ENCODE results near the gene FGR.
"Not testable (repeated sequence)": the region's sequence is repeated elsewhere in the genome, so short reads cannot be mapped to it uniquely, and the experiment has no call there.

FGR gene

GRCh38 chr1:27634177-27634984 lies 604 bp downstream of the FGR start:
- DNase-seq = peak; percentile 73

DNA sequence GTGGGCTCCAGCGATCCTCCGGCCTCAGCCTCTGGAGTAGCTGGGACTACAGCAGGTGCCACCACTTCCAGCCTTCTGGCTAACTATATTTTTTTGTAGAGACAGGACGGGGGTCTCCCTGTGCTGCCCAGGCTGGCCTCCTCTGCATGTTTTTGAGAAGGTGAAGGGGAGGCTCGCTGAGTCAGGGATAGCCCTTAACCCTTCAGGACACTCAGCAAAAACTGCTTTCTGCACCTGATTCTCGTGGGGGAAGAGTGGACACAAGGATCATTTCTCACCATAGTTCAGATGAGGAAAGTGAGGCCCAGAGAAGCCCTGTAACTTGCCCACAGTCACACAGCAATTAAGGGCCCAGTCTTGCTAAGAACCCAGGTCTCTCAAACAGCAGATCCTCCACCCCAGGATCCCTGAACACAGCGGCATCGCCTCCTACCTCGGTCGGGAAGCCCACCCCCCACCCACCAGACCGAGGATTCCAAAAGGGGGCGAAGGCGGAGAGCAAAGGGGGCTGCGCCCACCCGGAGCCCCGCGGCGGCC lies 1.3 kb downstream of the FGR start:
- no peak for DNase-seq

- no peak for DNase-seq
Observed at GRCh38 chr1:27633298-27633610, 1.7 kb downstream of the FGR start.

GRCh38 chr1:27632387-27633297 lies 2.3 kb downstream of the FGR start:
- peak; percentile 48 for DNase-seq

- no peak for DNase-seq
Observed at GRCh38 chr1:27630859-27631491, 4.0 kb downstream of the FGR start.

- no peak for DNase-seq
Observed at GRCh38 chr1:27628712-27629111, 6.3 kb downstream of the FGR start.

DNA sequence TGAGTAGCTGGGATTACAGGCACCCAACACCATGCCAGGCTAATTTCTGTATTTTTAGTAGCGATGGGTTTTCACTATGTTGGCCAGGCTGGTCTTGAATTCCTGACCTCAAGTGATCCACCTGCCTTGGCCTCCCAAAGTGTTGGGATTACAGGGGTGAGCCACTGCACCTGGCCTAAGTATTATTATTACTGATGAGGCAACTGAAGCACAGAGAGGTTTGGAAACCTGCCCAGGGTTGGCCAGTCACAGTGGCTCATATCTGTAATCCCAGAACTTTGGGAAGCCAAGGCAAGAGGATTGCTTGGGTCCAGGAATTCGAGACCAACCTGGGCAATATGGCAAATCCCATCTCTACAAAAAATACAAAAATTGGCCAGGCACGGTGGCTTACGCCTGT lies 7.3 kb downstream of the FGR start:
- not testable (repeated sequence) for DNase-seq

DNA sequence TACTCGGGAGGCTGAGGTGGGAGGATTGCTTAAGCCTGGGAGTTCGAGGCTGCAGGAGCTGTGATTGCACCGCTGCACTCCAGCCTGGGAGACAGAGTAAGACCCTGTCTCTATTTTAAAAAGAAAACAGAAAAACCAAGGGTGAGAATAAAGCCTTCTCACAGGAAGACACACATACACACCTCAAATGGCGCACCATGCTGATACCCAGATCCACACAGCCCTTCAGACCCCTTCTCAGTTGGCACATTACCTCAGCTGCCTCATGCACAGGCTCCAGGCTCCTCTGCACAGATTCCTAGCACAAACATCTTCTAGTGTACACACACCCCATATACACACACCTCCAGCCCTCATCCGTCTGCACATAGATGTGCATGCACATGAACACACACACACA lies 7.9 kb downstream of the FGR start:
- no peak for DNase-seq

DNA sequence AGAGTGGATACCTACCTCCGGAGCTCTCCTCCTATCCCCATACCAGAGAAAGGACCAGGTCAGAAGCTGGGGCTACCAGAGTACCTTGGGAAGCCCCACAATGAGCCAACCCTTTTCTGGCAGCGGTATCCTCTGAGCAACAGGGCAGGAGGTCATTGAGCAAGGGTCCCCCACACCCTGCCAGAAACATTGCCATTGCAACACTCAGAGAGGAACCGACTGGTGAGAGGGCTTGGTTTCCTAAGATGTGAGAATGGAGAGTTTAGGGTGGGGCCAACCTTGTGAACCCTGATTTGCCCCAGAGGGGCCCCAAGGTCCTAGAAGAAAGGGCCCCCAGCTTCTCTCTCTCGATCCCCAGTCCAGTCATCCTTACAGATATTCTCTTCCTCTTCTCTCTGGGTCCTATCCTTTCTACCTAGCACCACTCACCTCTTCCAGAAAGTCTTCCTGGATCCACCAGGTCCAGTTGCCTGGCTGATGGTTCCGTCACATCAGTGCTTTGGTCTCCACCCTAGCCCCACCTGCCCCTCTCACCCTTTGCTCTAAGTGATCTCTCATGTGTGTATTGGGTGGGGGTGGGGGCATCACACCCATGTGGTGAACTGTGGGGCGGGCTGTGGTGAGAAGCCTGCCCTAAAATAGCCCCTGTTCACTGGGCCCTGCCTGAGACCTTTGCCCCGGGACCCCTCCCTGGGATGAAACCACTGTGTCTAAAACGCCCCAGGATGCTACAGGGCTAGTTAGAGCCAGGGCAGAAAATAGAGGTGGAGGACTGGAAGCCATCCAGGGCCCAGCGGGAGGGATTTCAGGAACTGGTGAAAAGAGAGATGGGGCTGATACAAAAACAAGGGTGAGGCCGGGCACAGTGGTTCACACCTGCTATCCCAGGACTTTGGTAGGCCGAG lies 8.7 kb downstream of the FGR start:
- DNase-seq = peak; percentile 36

DNA sequence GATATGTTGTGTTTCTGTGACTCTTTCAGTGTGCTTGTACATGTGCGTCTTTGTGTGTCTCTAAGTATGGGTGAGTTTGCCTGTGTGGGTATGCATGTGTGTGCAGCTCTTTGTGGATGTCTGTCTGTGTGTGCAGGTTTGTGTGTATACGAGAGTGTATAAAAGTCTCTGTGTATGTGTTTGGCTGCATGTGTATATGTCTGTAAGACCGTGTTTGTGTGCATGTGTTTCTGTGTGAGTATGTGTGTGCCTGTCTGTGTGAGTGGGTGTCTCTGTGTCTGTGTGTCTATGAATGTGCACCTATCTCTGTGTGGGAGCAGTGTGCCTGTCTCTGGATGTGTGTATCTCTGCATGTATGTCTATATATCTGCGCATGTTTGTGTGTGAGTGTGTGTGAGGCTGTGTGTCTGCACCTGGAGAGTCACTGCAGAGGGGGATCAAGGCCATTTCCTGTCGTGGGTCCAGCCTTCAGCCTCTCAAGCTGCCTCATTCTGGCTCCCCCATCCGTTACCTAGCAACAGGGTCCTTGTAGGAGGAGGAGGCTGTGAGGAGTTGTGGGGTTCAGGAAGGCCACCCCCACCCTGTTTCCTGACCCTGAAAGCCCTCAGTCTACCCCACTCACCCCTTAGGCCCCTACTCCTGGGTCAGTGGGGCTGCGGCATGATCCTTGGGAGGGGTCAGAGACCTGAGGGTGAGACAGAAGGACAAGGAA lies 10.4 kb downstream of the FGR start:
- no peak for DNase-seq

DNA sequence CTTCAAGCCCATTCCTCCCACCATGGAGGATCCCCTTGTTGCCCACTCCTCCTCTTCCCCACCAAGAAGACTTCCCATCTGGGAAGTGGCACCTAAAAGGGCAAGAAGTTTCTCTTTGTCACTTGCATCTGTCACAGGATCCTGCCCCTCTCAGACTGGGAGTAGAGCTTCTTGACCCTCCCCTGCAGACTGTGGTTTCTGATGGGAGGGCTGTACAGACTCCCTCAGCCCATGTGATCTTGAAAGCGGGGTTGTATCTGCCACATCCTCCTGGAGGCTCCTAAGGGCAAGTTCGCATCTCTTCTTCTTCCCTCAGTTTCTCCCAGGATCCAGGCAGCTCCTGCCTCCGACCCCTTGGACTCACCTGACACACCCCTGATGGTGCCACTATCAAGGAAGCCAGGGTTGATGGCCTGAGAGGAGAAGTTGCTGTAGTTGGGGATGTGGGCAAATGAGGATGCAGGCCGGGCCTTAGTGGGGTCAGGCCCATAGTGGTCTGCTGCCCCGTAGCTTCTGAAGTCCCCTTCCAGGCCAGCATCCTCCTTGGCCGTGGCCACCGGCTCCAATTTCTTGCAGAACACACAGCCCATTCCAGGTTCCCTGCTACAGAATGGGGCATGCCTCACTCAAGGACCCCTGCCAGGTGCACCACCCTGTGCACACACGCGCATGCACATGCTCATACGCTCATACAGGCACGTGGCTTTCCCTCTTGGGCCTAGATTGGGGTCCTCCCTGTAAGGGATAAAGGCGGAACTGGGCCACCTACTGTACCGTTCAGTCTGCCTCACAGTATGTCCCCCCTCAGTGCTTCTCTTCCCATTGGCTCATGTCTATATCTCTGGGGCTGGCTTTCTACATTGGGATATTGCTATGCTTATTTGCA lies 11.4 kb downstream of the FGR start:
- DNase-seq = no peak

DNA sequence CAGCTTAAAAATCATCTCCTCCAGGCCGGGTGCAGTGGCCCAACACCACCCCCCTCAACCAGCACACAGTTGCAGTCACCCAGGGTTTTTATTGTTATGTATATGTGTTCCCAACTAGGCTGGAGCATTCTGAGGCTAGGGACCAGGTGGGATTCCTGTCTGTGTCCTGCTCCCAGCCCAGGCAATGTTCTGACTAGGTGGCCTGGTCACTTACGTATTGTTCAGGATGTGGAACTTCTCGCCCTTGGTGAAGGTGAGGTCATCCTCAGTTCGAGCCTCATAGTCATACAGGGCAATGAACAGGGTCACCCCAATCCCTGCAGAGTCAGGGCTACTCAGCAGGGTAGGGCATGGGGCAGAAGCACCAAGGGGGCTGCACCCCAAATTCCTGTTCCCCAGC lies 12.2 kb downstream of the FGR start:
- DNase-seq = no peak

DNA sequence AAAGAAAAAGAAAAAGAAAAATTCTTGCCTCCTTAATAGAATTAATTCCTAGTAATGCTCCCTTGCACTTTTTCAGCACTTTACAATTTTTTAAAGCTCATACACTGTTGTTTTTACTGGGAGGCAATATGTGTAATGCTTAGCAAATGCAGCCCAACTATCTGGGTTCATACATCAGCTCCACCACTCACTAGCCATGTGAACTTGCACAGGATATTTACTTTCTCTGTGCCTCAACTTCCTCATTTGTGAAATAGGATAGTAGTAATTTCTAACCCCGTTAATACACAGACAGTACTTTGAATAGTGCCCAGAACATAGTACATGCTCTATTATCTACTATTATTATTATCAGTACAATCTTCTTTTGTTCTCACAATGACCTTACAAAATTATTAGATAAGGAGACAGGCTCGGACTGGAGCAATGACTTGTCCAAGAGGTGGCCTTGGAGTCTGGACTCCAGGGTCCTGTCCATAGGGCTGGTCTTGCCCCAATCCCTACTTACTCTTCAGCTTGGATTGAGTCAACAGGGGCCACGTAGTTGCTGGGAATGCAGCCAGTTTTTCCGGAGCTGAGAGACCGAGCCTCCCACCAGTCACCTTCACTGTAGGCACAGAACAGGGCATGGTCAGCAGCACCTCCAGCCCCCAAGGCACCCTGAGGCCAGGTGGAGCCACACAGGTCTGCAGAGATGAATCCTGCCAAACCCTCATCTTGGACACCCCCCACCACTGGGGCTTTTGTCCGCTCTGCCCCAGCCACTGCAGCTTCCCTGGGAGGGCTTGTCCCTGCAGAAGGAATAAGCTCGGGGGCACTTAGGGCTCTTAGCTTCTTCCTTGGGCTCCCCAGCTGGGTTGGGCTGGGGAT lies 13.7 kb downstream of the FGR start:
- DNase-seq = no peak

GRCh38 chr1:27619782-27620438 lies 15.1 kb downstream of the FGR start:
- DNase-seq = not testable (repeated sequence)

GRCh38 chr1:27618341-27619082 lies 16.5 kb downstream of the FGR start:
- peak; percentile 72 for DNase-seq

GRCh38 chr1:27617420-27617819 lies 17.6 kb downstream of the FGR start:
- no peak for DNase-seq

DNA sequence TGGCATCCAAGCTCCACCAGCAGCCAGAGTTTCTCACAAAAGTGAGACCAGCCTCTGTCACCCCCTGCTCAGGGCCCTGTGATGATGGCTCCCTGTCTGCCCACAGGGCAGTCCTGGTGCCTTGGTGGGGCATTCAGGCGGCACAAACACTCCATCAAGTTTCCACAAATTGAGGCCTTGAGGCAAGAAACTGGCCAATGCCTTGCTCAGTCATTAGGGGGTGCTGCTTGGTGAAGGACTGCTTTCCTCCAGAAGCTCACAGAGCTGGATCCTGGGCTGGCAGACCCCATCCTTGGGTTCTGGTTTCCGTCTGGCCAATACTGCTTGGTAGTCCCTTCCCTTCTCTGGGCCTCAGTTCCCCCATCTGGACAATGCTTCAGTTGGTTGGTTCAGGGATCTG lies 18.5 kb downstream of the FGR start:
- DNase-seq = no peak
